Naive thymus-derived CD8-positive, alpha-beta T cell (primary cell): ENCODE data around the gene PUDP. TPM values are rescaled to one million over a fixed set of nuclear protein-coding genes. Genes with fewer than 3 reads are reported as not detected.
A peak's percentile ranks its signal among the peaks of the same experiment; 100 is the strongest.

Experiments
- ATAC-seq, 2 donors: fragments of 150-1000 bp; cut with Tn5 transposase in 1 of 2; sonication (Bioruptor Pico), chemical (Tn5 transposase) in 1 of 2; 1 replicate in 1 of 2; 2 replicates in 1 of 2; pipeline ENCODE4 v1.10.0; 2021; ENCODE audit warnings: mild to moderate bottlenecking in 2 of 2, moderate library complexity in 2 of 2
- POLR2A ChIA-PET: fragments of 350-600 bp; sonication (Branson Sonifier 250); formaldehyde crosslinking; loops from one replicate; lab custom pipeline; 2021; ENCODE audit warnings: antibody characterized with exemption; lab: Charles Lee
- DNase-seq, 10 donors: peaks; one replicate each; pipeline versions ENCODE4 v3.0.0 to v3.0.0-alpha.2; 2020 to 2022
- H3K27ac Mint-ChIP-seq, 10 donors: one replicate each; pipeline ENCODE4 v1.8.0; 2020 to 2022; ENCODE audit warnings: mild to moderate bottlenecking in 10 of 10, mixed read lengths in 10 of 10, moderate library complexity in 4 of 10, inconsistent platforms in 1 of 10
- H3K27me3 Mint-ChIP-seq, 5 donors: one replicate each; pipeline ENCODE4 v1.8.0; 2021 to 2022; ENCODE audit warnings: mixed read lengths in 5 of 5
- H3K36me3 Mint-ChIP-seq, 3 donors: one replicate each; pipeline ENCODE4 v1.8.0; 2020 to 2022; ENCODE audit warnings: mixed read lengths in 3 of 3, mild to moderate bottlenecking in 2 of 3, inconsistent platforms in 1 of 3
- H3K4me1 Mint-ChIP-seq, 4 donors: one replicate each; pipeline ENCODE4 v1.8.0; 2021 to 2022; ENCODE audit warnings: mixed read lengths in 4 of 4
- H3K4me3 Mint-ChIP-seq, 10 donors: one replicate each; pipeline ENCODE4 v1.8.0; 2020 to 2022; ENCODE audit warnings: mild to moderate bottlenecking in 10 of 10, mixed read lengths in 10 of 10, moderate library complexity in 6 of 10, inconsistent platforms in 1 of 10
- H3K9me3 Mint-ChIP-seq, 9 donors: one replicate each; pipeline ENCODE4 v1.8.0; 2020 to 2022; ENCODE audit warnings: mixed read lengths in 9 of 9, mild to moderate bottlenecking in 3 of 9, inconsistent platforms in 1 of 9, moderate library complexity in 1 of 9
- polyA plus RNA-seq, 3 donors: library from polyadenylated mRNA; unstranded; fragments of 300-500 nt; fragmentation: Illumina TruSeq; gene quantifications; one replicate each; pipeline ENCODE4 v1.2.3, GENCODE V29; 2021
- total RNA-seq, 8 experiments: library from RNA in 2 of 8; stranded (reverse) in 2 of 8; gene quantifications; one replicate each; pipeline ENCODE4 v1.2.3 and lab custom pipeline; 2021 to 2026

Gene PUDP
- total and polyA plus RNA-seq, 5 experiments from 2014 or later, result 8.6 to 12.0 (median 10.0) TPM

- Mint-ChIP-seq H3K27ac (peak overlapping the region in 3 of 10 donors; percentile 11 to 79 (median 62)), H3K4me1 (peaks cover 10 to 29% (median 20%) of the 10 kb centered on the region in 4 donors), H3K27me3 (no peaks in the 10 kb centered on the region), H3K36me3 (peaks cover 0 to 14% (median 0%) of the 10 kb centered on the region in 3 donors), H3K4me3 (no peak overlapping the region), H3K9me3 (no peaks in the 10 kb centered on the region)
- DNase-seq (no peak), ATAC-seq (no peak)
- POLR2A ChIA-PET, result interaction anchor here (1.1 kb wide), 1 partner anchor 9 kb away, joined by 3 read pairs; no protein-coding TSS in a partner anchor
Measured at GRCh38 chrX:7093305-7093704, 54.6 kb downstream of the PUDP start.

DNA sequence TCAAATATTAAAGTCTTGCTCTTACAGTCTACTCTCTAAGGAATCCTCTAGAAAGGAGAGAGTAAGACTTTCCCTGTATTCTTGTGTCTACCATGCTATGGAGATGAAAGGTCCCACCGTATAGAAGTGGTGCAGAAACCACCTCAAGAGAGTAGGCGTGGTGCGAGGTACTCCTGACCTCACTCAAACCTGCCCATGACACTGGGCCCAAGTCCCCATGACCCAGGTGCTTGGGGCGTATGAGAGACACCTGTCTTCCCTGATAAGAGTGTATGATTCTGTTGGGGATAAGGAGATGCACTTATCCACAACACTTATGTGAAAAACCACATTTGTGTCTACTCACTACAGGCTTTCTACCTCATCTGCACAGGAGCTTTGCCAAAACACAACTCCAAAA is 55.4 kb downstream of the PUDP start:
- Mint-ChIP-seq H3K36me3 (peaks cover 0 to 12% (median 0%) of the 10 kb centered on the region in 3 donors), H3K27me3 (no peaks in the 10 kb centered on the region), H3K4me3 (no peak overlapping the region), H3K27ac (peak overlapping the region in 5 of 10 donors; percentile 13 to 79 (median 24)), H3K9me3 (no peaks in the 10 kb centered on the region), H3K4me1 (peaks cover 10 to 31% (median 22%) of the 10 kb centered on the region in 4 donors)
- DNase-seq (no peak), ATAC-seq (no peak)
- POLR2A ChIA-PET, result interaction anchor here (1.1 kb wide), 1 partner anchor 9 kb away, joined by 3 read pairs; no protein-coding TSS in a partner anchor

DNA sequence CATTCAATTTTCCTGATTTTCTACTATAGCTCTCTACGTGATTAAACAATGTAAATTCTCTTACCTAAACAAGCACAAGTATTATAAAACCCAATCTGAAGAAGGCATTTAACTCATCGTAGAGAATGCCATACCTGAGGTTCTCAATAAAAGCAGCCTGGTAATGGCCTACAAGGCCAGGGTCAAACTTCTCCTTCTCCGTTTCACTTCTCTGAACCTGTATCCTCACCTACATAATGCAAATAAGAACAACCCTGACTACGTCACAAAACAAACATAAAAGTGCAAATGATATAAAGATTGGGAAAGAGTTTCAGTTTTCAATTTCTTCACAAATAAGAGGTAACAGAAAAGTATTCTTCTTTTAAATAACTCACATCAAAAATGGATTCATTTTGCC is 56.0 kb downstream of the PUDP start:
- H3K27me3 Mint-ChIP-seq, result no peaks in the 10 kb centered on the region
- H3K27ac Mint-ChIP-seq, result peak overlapping the region in 5 of 10 donors; percentile 3 to 74 (median 59)
- no peaks in the 10 kb centered on the region for H3K9me3 Mint-ChIP-seq
- no peak for DNase-seq
- H3K36me3 Mint-ChIP-seq, result peaks cover 0 to 6% (median 0%) of the 10 kb centered on the region in 3 donors
- H3K4me3 Mint-ChIP-seq, result no peak overlapping the region
- POLR2A ChIA-PET, result no interaction called here
- H3K4me1 Mint-ChIP-seq, result peaks cover 12 to 36% (median 24%) of the 10 kb centered on the region in 4 donors
- ATAC-seq, result no peak

GRCh38 chrX:7090641-7091040 is 57.3 kb downstream of the PUDP start:
- Mint-ChIP-seq H3K27me3 (no peaks in the 10 kb centered on the region), H3K36me3 (no peaks in the 10 kb centered on the region), H3K4me1 (peaks cover 18 to 48% (median 34%) of the 10 kb centered on the region in 4 donors), H3K9me3 (no peaks in the 10 kb centered on the region), H3K4me3 (no peak overlapping the region), H3K27ac (peak overlapping the region in 4 of 10 donors; percentile 16 to 60 (median 42))
- POLR2A ChIA-PET, result no interaction called here
- DNase-seq, result no peak
- ATAC-seq, result no peak

DNA sequence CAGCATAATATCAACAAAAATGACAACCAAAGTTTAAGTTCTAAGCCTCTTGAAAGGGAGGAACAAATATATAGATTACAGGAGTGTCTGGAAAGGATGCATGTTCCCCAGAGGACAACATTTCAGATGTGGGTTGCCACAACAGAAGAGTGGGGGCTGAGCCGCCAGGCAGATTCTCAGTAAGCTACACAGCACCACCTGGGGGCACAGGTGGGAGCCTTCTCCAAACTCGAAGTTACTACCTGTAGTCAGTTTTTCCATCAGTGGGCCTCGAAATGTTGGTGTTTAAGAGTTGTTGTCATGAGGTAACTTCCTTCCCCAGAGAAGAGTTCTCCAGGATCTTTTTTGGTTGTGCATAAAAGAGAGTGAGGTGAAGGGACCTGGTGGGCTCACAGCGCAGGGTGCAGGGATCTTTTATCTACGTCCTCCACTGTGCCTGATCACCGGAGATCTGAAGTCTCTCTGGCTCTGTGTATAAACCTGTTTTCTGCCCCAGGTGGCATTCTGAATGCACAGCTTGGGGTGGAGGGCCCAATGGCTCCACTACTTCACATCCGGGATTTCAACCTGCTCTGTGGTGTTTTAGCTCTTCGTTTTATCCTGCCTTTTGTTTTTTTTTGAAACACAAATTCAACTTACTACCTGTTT is 58.9 kb downstream of the PUDP start:
- Mint-ChIP-seq H3K27ac (peak overlapping the region; percentile 68 to 90 (median 84)), H3K4me1 (peaks cover 19 to 62% (median 43%) of the 10 kb centered on the region in 4 donors), H3K9me3 (no peaks in the 10 kb centered on the region), H3K36me3 (no peaks in the 10 kb centered on the region), H3K4me3 (peak overlapping the region in 8 of 10 donors; percentile 7 to 55 (median 32)), H3K27me3 (no peaks in the 10 kb centered on the region)
- POLR2A ChIA-PET, result no interaction called here
- ATAC-seq, result peak; percentile 73 to 74
- DNase-seq, result peak; percentile 25 to 70 (median 39)

DNA sequence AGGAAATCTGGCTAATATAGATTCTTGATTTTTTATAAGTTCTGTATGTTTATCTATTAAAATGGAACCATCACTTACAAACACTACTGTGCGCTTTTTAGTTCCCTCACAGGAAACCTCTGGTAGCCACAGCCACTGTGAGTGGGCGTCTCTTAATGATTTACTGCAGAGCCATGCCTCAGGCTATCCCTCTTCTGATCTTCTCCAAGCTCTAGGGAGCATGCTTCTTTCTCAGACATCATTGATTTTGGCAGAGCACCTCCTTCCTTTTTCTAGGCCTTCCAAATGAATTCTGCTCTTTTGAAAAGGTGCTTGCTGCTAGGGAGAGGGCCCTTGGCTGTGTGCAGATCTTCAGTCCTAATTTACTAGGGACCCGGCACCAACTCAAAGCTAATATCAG is 61.6 kb downstream of the PUDP start:
- no peaks in the 10 kb centered on the region for H3K36me3 Mint-ChIP-seq
- H3K4me3 Mint-ChIP-seq, result no peak overlapping the region
- no peaks in the 10 kb centered on the region for H3K9me3 Mint-ChIP-seq
- peak overlapping the region in 5 of 10 donors; percentile 14 to 76 (median 31) for H3K27ac Mint-ChIP-seq
- POLR2A ChIA-PET, result no interaction called here
- H3K27me3 Mint-ChIP-seq, result no peaks in the 10 kb centered on the region
- ATAC-seq (peak in 1 of 2 donors; percentile 29), DNase-seq (no peak)
- H3K4me1 Mint-ChIP-seq, result peaks cover 26 to 82% (median 65%) of the 10 kb centered on the region in 4 donors

- no peak for ATAC-seq
- POLR2A ChIA-PET, result no interaction called here
- no peaks in the 10 kb centered on the region for H3K27me3 Mint-ChIP-seq
- DNase-seq, result no peak
- H3K9me3 Mint-ChIP-seq, result no peaks in the 10 kb centered on the region
- peaks cover 26 to 82% (median 65%) of the 10 kb centered on the region in 4 donors for H3K4me1 Mint-ChIP-seq
- peak overlapping the region in 8 of 10 donors; percentile 39 to 88 (median 74) for H3K27ac Mint-ChIP-seq
- peak overlapping the region in 3 of 10 donors; percentile 15 to 30 (median 22) for H3K4me3 Mint-ChIP-seq
- H3K36me3 Mint-ChIP-seq, result no peaks in the 10 kb centered on the region
Measured at GRCh38 chrX:7085879-7086278, 62.1 kb downstream of the PUDP start.

GRCh38 chrX:7084841-7085240 is 63.1 kb downstream of the PUDP start:
- Mint-ChIP-seq H3K4me1 (peaks cover 26 to 80% (median 66%) of the 10 kb centered on the region in 4 donors), H3K27ac (peak overlapping the region in 7 of 10 donors; percentile 40 to 91 (median 73)), H3K36me3 (no peaks in the 10 kb centered on the region), H3K27me3 (no peaks in the 10 kb centered on the region), H3K9me3 (no peaks in the 10 kb centered on the region), H3K4me3 (peak overlapping the region in 2 of 10 donors; percentile 57 to 71)
- POLR2A ChIA-PET, result interaction anchor here (1.6 kb wide), 1 partner anchor 8 kb away, joined by 3 read pairs; no protein-coding TSS in a partner anchor
- DNase-seq, result no peak
- ATAC-seq, result no peak

DNA sequence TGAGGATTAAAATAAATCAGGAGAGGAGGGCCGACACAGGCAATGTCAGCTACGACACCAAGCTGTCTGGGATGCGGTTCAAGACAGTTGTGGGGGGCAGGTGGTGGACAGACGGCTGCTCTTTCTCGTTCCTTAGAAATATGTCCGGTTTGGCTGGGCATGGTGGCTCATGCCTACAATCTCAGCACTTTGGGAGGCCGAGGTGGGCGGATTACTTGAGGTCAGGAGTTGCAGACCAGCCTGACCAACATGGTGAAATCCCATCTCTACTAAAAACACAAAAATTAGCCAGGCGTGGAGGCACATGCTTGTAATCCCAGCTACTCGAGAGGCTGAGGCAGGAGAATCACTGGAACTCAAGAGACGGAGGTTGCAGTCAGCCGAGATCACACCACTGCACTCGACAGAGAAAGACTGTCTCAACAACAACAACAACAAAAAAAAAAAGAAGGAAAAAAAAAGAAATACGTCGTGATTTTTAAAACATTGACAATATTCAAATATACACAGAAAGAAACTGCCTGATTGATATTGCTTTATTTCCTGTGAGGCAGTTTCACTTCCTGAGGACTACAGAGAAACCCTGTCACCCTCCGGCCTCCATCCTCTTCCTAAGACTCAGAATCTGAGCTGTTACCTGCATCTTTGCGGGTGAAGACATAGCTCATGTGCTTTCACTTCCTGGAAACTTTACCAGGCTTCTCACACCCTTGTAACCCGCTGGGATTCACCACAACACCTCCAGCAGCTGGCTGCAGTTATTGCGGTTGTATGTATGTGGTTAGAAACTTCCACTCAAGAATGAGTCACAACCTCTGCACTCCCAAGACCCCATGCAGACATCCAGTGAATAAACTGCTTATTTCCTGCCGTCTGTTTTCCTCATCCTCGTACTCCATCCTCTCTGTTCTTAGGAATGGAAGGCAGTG is 64.2 kb downstream of the PUDP start:
- Mint-ChIP-seq H3K36me3 (no peaks in the 10 kb centered on the region), H3K4me3 (peak overlapping the region; percentile 16 to 82 (median 68)), H3K9me3 (no peaks in the 10 kb centered on the region), H3K4me1 (peaks cover 21 to 70% (median 55%) of the 10 kb centered on the region in 4 donors), H3K27ac (peak overlapping the region; percentile 74 to 93 (median 90)), H3K27me3 (no peaks in the 10 kb centered on the region)
- DNase-seq (peak in 8 of 10 donors; percentile 18 to 72 (median 39)), ATAC-seq (peak; percentile 74 to 85)
- POLR2A ChIA-PET, result interaction anchor here (1.6 kb wide), 1 partner anchor 10 kb away, joined by 3 read pairs; no protein-coding TSS in a partner anchor

DNA sequence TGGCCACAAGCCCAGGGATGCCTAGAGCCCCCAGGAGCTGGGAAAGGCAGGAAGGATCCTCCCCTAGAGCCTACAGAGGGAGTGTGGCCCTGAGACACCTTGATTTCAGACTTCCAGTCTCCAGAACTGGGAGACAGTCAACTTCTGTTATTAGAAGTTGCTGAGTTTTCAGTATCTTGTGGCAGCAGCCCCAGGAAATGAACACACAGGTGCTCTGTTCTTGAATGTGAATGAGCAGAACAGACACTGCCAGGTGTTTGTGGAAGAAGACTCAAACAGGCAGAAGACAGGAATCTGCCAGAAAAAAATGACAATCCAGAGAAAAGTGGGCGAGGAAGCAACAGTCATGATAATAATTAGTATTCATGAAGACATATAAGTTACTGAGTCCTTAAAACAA is 64.9 kb downstream of the PUDP start:
- POLR2A ChIA-PET, result interaction anchor here (1.6 kb wide), 1 partner anchor 10 kb away, joined by 3 read pairs; no protein-coding TSS in a partner anchor
- DNase-seq (no peak), ATAC-seq (no peak)
- Mint-ChIP-seq H3K9me3 (no peaks in the 10 kb centered on the region), H3K4me3 (peak overlapping the region in 9 of 10 donors; percentile 44 to 82 (median 68)), H3K36me3 (no peaks in the 10 kb centered on the region), H3K4me1 (peaks cover 19 to 65% (median 49%) of the 10 kb centered on the region in 4 donors), H3K27ac (peak overlapping the region; percentile 74 to 93 (median 88)), H3K27me3 (no peaks in the 10 kb centered on the region)

DNA sequence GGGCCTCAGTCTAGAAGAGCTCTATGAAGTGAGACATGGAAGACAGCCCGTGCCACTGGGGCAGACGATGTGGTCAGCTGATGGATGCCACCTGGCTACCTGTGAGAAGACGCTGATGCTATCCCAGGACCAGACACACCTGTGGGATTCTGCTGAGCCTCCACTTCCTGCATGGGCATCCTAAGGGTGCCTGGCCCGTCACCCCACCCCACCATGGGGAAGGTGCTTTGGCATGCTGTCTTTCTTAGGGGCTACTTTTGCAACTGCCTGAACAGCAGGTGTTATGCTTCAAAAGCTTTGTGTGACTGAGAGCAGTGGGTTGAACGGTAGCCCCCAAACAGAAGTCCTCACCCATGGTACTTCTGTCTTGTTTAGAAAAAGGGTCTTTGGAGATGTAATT is 65.4 kb downstream of the PUDP start:
- peaks cover 19 to 66% (median 50%) of the 10 kb centered on the region in 4 donors for H3K4me1 Mint-ChIP-seq
- no peaks in the 10 kb centered on the region for H3K9me3 Mint-ChIP-seq
- H3K27ac Mint-ChIP-seq, result peak overlapping the region in 9 of 10 donors; percentile 8 to 92 (median 85)
- no peaks in the 10 kb centered on the region for H3K27me3 Mint-ChIP-seq
- H3K36me3 Mint-ChIP-seq, result peaks cover 0 to 3% (median 0%) of the 10 kb centered on the region in 3 donors
- H3K4me3 Mint-ChIP-seq, result peak overlapping the region in 4 of 10 donors; percentile 39 to 81 (median 64)
- ATAC-seq, result no peak
- POLR2A ChIA-PET, result no interaction called here
- DNase-seq, result no peak
